Measurements from ENCODE around the gene GPR137.

The GPR137 gene

GRCh38 chr11:64249563-64250414, 35.9 kb upstream of the GPR137 start:
- DNase-seq (ENCODE audit: low read depth): no peak
- in situ Hi-C loops (cut with HindIII; ENCODE audit: low sequenced_read_pairs): no loop called here
- no peak overlapping the region for H3K4me3 ChIP-seq (ENCODE audit: low read depth, low read length)
- TF ChIP-seq CTCF (IDR thresholded peaks at IDR 0.05; ENCODE audit: low read depth, low read length, missing control alignments): no peak

GRCh38 chr11:64250415-64251015, 35.1 kb upstream of the GPR137 start:
- no peak for DNase-seq (ENCODE audit: low read depth)
- peak overlapping the region; percentile 50 for H3K4me3 ChIP-seq (ENCODE audit: low read depth, low read length)
- in situ Hi-C loops (cut with HindIII; ENCODE audit: low sequenced_read_pairs): no loop called here
- TF ChIP-seq CTCF (IDR thresholded peaks at IDR 0.05; ENCODE audit: low read depth, low read length, missing control alignments): no peak

- no peak for DNase-seq (ENCODE audit: low read depth)
- in situ Hi-C loops (cut with HindIII; ENCODE audit: low sequenced_read_pairs): no loop called here
- H3K4me3 ChIP-seq (ENCODE audit: low read depth, low read length): peak within 1 kb of the TSS; percentile 50
- TF ChIP-seq CTCF (IDR thresholded peaks at IDR 0.05; ENCODE audit: low read depth, low read length, missing control alignments): peak; percentile 53
Observed at GRCh38 chr11:64251016-64251752, 34.5 kb upstream of the GPR137 start, which contains the start of gene PLCB3. PLCB3 (plus strand) TSS chr11:64251530; CDS start chr11:64251650, 120 bp downstream.

GRCh38 chr11:64251753-64252002, 34.0 kb upstream of the GPR137 start:
- TF ChIP-seq CTCF (IDR thresholded peaks at IDR 0.05; ENCODE audit: low read depth, low read length, missing control alignments): no peak
- DNase-seq (ENCODE audit: low read depth): no peak
- H3K4me3 ChIP-seq (ENCODE audit: low read depth, low read length): peak overlapping the region; percentile 50
- in situ Hi-C loops (cut with HindIII; ENCODE audit: low sequenced_read_pairs): no loop called here

- peak overlapping the region; percentile 50 for H3K4me3 ChIP-seq (ENCODE audit: low read depth, low read length)
- in situ Hi-C loops (cut with HindIII; ENCODE audit: low sequenced_read_pairs): no loop called here
- no peak for DNase-seq (ENCODE audit: low read depth)
- TF ChIP-seq CTCF (IDR thresholded peaks at IDR 0.05; ENCODE audit: low read depth, low read length, missing control alignments): peak; percentile 49
Observed at GRCh38 chr11:64252003-64252872, 33.4 kb upstream of the GPR137 start.

- no peak for TF ChIP-seq CTCF (IDR thresholded peaks at IDR 0.05; ENCODE audit: low read depth, low read length, missing control alignments)
- peak overlapping the region; percentile 50 for H3K4me3 ChIP-seq (ENCODE audit: low read depth, low read length)
- DNase-seq (ENCODE audit: low read depth): no peak
- in situ Hi-C loops (cut with HindIII; ENCODE audit: low sequenced_read_pairs): no loop called here
Observed at GRCh38 chr11:64253043-64253442, 32.6 kb upstream of the GPR137 start.
